ENCODE results near the gene ADRA1B.

ADRA1B gene

DNA sequence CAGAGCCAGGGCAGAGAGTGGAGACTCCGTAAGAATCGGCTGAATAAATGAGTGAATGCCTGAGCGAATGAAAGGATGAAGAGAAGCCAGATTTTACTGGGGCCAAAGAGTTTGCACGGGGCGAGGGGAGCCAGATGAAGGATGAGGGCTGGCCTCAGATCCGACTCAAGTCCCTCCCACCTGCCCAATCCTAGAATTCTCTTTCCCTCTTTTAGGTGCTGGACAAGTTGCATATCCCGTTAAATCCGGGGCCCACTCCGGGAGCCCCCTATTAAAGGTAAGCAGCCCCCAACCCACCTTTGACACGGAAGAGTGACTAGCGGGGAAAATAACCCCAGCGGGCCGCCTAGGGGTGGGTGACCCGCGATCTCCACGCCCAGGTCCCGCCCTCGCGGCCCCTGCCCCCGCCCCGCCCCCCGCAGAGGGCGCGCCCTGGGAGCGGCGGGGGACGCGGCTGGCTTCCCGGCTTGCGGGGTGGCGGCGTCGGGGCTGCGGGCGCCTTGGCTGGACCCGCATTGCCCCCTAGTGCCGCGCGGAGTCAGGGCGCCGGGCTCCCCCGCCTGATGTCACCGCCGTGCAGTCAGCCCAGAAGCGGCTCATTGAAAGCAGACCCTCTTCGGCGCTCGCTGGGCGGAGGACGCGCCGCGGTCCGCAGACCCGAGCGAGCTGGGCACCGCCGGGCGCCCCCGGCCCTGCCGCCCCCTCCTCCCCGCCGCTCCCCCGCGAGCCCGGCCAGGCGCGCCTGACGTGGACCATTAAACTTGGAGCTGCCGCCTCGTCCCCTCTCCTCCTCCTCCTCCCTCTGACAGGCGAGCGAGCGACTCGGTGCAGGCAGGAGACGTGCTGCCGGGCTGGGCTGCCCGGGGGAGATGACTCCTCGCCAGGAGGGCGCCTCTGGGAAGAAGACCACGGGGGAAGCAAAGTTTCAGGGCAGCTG is at the start of gene ADRA1B:
ADRA1B (plus strand) TSS at position 579 of the 937 bp plus-strand sequence. CDS start 424 bp downstream, outside the sequence.
- peak in 1 of 2 donors; percentile 53 for DNase-seq

- no peak for DNase-seq
Observed at GRCh38 chr5:159873680-159874079, 42.6 kb upstream of the ADRA1B start.

- no peak for DNase-seq
Observed at GRCh38 chr5:159874263-159874662, 42.0 kb upstream of the ADRA1B start.

DNA sequence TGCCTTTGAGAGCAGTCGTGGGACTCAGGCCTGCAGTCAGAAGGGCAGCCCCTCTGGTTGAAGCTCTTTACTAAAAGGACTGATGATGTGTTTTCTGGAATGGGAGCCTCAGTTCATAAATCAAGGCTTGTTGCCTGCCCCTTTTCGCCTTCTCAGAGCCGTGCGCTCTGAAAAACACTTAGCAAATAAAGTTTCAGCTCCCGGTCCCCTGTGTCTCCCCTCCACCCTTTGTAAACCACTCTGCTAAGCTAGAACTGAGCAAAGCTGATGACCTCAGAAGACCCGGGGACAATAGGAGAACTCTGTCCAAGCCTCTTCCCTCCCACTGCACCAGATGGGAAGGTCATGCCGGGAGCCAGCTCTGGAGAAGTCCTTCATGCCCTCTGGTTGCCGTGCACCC is 39.3 kb upstream of the ADRA1B start:
- DNase-seq: no peak

DNA sequence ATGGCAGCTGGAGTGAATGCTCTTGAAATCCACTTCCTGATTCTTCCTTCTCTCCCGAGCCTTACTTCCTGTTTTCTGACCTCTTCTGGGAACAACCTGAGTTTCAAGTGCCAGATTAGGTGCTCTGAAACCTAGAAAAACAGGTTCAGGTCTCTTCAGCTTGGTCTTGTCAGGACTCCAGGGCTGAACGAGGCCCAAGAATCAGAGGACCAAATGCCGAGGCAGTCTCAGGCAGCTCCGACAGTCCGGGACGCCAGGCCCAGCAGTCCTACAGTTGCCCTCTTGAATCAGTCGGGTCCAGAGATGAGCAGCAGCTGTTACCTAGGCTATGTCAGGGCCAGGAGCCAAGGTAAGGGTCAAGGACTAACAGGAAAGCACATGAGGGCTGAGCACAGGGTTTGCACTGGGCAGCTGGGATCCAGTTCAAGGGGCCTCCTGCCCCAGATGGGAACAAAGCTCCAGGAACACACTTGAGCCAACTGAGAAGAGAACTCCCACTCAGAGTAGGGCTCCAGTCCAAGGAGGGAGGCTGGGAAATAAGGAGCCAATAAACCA is 38.3 kb upstream of the ADRA1B start:
- DNase-seq: peak in 1 of 2 donors; percentile 6

- DNase-seq: peak; percentile 24 to 39
Observed at GRCh38 chr5:159878988-159879471, 37.3 kb upstream of the ADRA1B start.

GRCh38 chr5:159880676-159881075 is 35.6 kb upstream of the ADRA1B start:
- no peak for DNase-seq

DNA sequence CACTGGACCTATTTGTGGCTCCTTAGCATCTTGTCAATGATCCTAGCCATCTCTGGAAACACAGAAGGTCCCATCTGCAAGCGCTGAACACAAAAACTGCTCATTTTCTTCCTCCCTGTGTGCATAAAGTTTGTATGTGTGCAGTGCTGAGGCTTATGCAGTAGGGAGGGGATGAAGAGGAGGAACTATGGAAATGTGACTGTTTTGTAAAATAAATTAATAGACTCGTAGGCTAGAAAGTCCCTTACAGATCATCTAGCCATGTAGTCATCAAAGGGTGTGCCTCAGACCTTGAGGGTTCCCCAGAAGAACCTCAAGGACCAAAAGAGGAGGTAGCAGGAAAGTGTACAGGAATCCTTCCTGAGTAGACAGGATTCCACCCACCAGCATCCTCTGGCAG is 34.3 kb upstream of the ADRA1B start:
- DNase-seq: no peak

GRCh38 chr5:159883522-159883950 is 32.7 kb upstream of the ADRA1B start:
- DNase-seq: no peak

- DNase-seq: no peak
Observed at GRCh38 chr5:159884917-159885620, 31.2 kb upstream of the ADRA1B start.

GRCh38 chr5:159886296-159886695 is 30.0 kb upstream of the ADRA1B start:
- DNase-seq: no peak

GRCh38 chr5:159887050-159887449 is 29.2 kb upstream of the ADRA1B start:
- DNase-seq: no peak

- no peak for DNase-seq
Observed at GRCh38 chr5:159888860-159889259, 27.4 kb upstream of the ADRA1B start.

GRCh38 chr5:159890141-159890540 is 26.1 kb upstream of the ADRA1B start:
- DNase-seq: no peak

- DNase-seq: no peak
Observed at GRCh38 chr5:159891371-159891770, 24.9 kb upstream of the ADRA1B start.

GRCh38 chr5:159893040-159893695 is 23.1 kb upstream of the ADRA1B start:
- no peak for DNase-seq

- no peak for DNase-seq
Observed at GRCh38 chr5:159894149-159894720, 22.0 kb upstream of the ADRA1B start.

DNA sequence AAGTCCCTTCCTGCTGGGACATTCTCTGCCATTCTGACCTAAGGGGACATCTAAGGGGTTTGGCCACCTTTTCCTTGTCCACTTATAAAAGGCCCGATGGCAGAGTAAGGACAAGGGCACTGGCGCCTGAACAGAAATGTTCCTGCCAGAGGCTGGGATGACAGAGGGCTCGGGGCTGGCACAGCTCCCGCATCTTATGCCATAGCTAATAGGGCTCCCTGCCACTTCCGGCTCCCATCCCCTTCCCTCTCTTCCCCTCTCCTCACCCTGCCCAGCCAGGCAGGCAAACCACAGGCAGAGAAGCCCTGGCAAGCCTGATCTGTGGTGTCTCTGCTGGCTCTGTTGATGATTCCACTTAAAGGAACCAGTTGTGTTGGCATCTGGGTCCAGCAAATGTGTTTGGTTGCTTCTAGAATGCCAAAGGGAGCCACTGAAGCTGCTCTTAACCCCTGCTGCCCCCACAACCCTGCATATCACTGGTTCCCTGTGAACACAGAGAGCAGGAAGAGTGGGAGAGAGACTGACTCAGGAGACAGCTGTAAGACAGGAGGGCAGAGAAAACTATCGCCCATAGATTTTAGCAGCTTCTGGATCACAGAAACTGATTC is 18.4 kb upstream of the ADRA1B start:
- DNase-seq: no peak

- DNase-seq: no peak
Observed at GRCh38 chr5:159899067-159900049, 16.9 kb upstream of the ADRA1B start.

DNA sequence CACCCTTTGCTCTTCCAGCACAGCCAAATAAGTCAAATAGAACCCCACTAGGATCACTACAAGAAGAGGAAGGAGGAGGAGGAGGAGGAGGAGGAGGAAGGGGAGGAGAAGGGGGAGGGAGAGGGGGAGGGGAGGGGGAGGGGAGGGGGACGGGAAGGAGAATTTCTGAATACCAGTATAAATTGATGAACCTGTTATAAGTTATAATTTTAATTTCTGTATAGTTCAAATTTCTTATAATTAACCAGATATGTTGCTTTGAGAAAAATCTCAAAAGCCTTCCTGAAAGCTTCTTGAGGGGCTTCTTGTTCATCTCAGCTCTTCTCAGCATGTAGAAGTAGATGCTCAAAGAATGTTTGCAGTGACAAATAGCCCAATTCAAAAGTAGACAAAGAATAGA is 15.0 kb upstream of the ADRA1B start:
- DNase-seq: no peak

- no peak for DNase-seq
Observed at GRCh38 chr5:159901772-159902171, 14.5 kb upstream of the ADRA1B start.

Measured in hippocampal formation (tissue), 2 donors.